A549 (cell line): ENCODE results near the gene NEGR1.

Source experiments
- ESRRA ChIP-seq: fragments of 150-350 bp; IDR thresholded peaks from 2 replicates; pipeline ENCODE4 v1.6.1; 2014; ENCODE audit warnings: mild to moderate bottlenecking, low read length, borderline replicate concordance
- FOSL2 ChIP-seq, 2 experiments: fragments of 450-650 bp in 1 of 2; fragments of >200 bp in 1 of 2; sonication (Bioruptor Twin) in 1 of 2; formaldehyde crosslinking; IDR thresholded peaks; 2 replicates each; pipeline versions ENCODE4 v1.5.0 to v1.6.1; 2016 to 2020; ENCODE audit warnings: mild to moderate bottlenecking in 1 of 2, moderate library complexity in 1 of 2
- KDM1A ChIP-seq: fragments of 200-600 bp; sonication (generic); IDR thresholded peaks from 2 replicates; pipeline ENCODE4 v1.6.1; 2016; ENCODE audit warnings: low read depth, mild to moderate bottlenecking
- POLR2A ChIP-seq: IDR thresholded peaks from 2 replicates; pipeline ENCODE4 v1.6.1; 2012; ENCODE audit warnings: mild to moderate bottlenecking, low read length
- RAD21 ChIP-seq, 2 experiments: fragments of >200 bp in 1 of 2; sonication (Bioruptor Twin) in 1 of 2; formaldehyde crosslinking in 1 of 2; IDR thresholded peaks in 1 of 2; conservative IDR thresholded peaks in 1 of 2; 2 replicates in 1 of 2; 3 replicates in 1 of 2; pipeline ENCODE4 v1.6.1; 2012 to 2018; ENCODE audit warnings: inconsistent platforms in 1 of 2
- RNF2 ChIP-seq: fragments of 200-600 bp; sonication (generic); IDR thresholded peaks from 2 replicates; pipeline ENCODE4 v1.6.1; 2016; ENCODE audit warnings: low read depth, mild to moderate bottlenecking, antibody characterized with exemption, moderate library complexity, borderline replicate concordance
- TF ChIP-seq, protein P1 (sequence below): fragments of >200 bp; sonication (Bioruptor Twin); formaldehyde crosslinking; IDR thresholded peaks from 3 replicates; pipeline ENCODE4 v1.5.1; 2016
- TF ChIP-seq, protein P2 (sequence below): IDR thresholded peaks from 2 replicates; pipeline ENCODE4 v1.6.1; 2012
- TF ChIP-seq, protein P3 (sequence below): fragments of 200-600 bp; sonication (generic); IDR thresholded peaks from 2 replicates; pipeline ENCODE4 v1.6.1; 2016; ENCODE audit warnings: antibody characterized with exemption, mild to moderate bottlenecking, moderate library complexity

DNA sequence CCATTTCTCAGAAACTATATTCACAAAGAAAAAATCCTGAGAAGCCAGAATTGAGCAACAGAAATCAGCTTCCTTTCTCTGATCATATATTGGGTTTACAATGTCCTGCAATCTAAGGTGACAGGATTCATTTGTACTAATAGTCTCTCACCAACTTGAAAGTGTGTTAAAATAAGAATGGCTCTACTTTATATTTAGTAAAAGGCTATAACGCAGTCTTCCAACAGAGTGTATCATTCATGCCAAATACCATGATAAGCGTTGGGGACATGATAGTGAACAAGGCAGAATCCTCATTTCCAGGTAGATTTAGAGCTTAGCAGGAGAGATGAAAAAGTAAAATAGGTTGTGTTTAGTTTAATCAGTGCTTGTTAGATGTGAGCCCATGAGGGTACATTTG lies 682.3 kb downstream of the NEGR1 start:
- TF ChIP-seq RAD21 (conservative IDR thresholded peaks at IDR 0.05 in 1 of 2, IDR thresholded peaks at IDR 0.05 in 1 of 2) (no peak), POLR2A (no peak), KDM1A (no peak), ESRRA (no peak), RNF2 (no peak), FOSL2 (IDR thresholded peaks at IDR 0.05) (no peak), FOSL2 (CRISPR knock-in tag; IDR thresholded peaks at IDR 0.05) (no peak)
- TF ChIP-seq, protein P1, sequence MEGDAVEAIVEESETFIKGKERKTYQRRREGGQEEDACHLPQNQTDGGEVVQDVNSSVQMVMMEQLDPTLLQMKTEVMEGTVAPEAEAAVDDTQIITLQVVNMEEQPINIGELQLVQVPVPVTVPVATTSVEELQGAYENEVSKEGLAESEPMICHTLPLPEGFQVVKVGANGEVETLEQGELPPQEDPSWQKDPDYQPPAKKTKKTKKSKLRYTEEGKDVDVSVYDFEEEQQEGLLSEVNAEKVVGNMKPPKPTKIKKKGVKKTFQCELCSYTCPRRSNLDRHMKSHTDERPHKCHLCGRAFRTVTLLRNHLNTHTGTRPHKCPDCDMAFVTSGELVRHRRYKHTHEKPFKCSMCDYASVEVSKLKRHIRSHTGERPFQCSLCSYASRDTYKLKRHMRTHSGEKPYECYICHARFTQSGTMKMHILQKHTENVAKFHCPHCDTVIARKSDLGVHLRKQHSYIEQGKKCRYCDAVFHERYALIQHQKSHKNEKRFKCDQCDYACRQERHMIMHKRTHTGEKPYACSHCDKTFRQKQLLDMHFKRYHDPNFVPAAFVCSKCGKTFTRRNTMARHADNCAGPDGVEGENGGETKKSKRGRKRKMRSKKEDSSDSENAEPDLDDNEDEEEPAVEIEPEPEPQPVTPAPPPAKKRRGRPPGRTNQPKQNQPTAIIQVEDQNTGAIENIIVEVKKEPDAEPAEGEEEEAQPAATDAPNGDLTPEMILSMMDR, result no peak
- TF ChIP-seq, protein P2, sequence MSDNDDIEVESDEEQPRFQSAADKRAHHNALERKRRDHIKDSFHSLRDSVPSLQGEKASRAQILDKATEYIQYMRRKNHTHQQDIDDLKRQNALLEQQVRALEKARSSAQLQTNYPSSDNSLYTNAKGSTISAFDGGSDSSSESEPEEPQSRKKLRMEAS, result no peak
- TF ChIP-seq, protein P3, sequence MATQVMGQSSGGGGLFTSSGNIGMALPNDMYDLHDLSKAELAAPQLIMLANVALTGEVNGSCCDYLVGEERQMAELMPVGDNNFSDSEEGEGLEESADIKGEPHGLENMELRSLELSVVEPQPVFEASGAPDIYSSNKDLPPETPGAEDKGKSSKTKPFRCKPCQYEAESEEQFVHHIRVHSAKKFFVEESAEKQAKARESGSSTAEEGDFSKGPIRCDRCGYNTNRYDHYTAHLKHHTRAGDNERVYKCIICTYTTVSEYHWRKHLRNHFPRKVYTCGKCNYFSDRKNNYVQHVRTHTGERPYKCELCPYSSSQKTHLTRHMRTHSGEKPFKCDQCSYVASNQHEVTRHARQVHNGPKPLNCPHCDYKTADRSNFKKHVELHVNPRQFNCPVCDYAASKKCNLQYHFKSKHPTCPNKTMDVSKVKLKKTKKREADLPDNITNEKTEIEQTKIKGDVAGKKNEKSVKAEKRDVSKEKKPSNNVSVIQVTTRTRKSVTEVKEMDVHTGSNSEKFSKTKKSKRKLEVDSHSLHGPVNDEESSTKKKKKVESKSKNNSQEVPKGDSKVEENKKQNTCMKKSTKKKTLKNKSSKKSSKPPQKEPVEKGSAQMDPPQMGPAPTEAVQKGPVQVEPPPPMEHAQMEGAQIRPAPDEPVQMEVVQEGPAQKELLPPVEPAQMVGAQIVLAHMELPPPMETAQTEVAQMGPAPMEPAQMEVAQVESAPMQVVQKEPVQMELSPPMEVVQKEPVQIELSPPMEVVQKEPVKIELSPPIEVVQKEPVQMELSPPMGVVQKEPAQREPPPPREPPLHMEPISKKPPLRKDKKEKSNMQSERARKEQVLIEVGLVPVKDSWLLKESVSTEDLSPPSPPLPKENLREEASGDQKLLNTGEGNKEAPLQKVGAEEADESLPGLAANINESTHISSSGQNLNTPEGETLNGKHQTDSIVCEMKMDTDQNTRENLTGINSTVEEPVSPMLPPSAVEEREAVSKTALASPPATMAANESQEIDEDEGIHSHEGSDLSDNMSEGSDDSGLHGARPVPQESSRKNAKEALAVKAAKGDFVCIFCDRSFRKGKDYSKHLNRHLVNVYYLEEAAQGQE, result no peak
